Measurements from ENCODE around the gene MFSD1. TPM values are rescaled to one million over a fixed set of nuclear protein-coding genes. Genes with fewer than 3 reads are reported as not detected.

Gene MFSD1
- total and polyA plus RNA-seq, 2 of the 13 experiments (the other 11 are each of a cell fraction or from before 2014, with no cell fraction given): 17.3 to 37.9 TPM

GRCh38 chr3:158769952-158770740, 31.7 kb upstream of the MFSD1 start:
- in situ Hi-C loops (cut with HindIII; ENCODE audit: extremely low pct_ligation_motif_present, low pct_unique_long_range_greater_than_20kb) (no loop called here), intact Hi-C loops (cut with micrococcal nuclease; ENCODE audit: unreplicated experiment) (loop anchor here (5.0 kb wide), 1 partner anchor 43 kb away; no protein-coding TSS in a partner anchor)
- no peak for FAIRE-seq
- WGBS (ENCODE audit: low lambda C conversion rate): 86% methylated on average over 9 of the region's 10 CpGs
- ChIA-PET CTCF (ENCODE audit: low intra/inter-chr PET ratio, low total read pairs) (no interaction called here), POLR2A (no interaction called here)
- Histone ChIP-seq H4K20me1 (ENCODE audit: insufficient read depth, low read length) (no peaks in the 10 kb centered on the region), H3K4me3 (replicated peaks in 1 of 3; ENCODE audit: insufficient read depth in 1 of 3, low read depth in 2 of 3, low read length in 3 of 3) (no peak overlapping the region; a peak in 1 of 6 replicates), H3K36me3 (replicated peaks in 1 of 2; ENCODE audit: control insufficient read depth in 1 of 2, insufficient read depth in 2 of 2, low read length in 2 of 2) (no peaks in the 10 kb centered on the region), H3K27ac (ENCODE audit: extremely low read length, insufficient read depth, low read length) (peak overlapping the region; percentile 49), H3K4me2 (ENCODE audit: low read depth, low read length) (peak overlapping the region; percentile 94), H2AFZ (ENCODE audit: low read length) (no peak overlapping the region), H3K4me1 (ENCODE audit: insufficient read depth, low read length) (peaks cover 51% of the 10 kb centered on the region), H3K79me2 (ENCODE audit: insufficient read depth, low read length) (no peaks in the 10 kb centered on the region), H3K9ac (ENCODE audit: insufficient read depth, low read depth, low read length) (no peak overlapping the region), H3K9me3 (ENCODE audit: low read length) (no peaks in the 10 kb centered on the region), H3K27me3 (ENCODE audit: control insufficient read depth in 1 of 2, insufficient read depth in 2 of 2, low read length in 2 of 2) (no peaks in the 10 kb centered on the region)
- no peak for ATAC-seq
- no peak for DNase-seq (ENCODE audit: low spot score)
- BruUV-seq (replicated peaks): no TSS peak
- TF ChIP-seq STAG1 (CRISPR knock-in tag; IDR thresholded peaks at IDR 0.05) (no peak), SP1 (IDR thresholded peaks at IDR 0.05) (no peak), SP1 (CRISPR knock-in tag; IDR thresholded peaks at IDR 0.05) (no peak), ZNF549 (CRISPR knock-in tag; IDR thresholded peaks at IDR 0.05) (no peak), ATF6 (CRISPR knock-in tag; conservative IDR thresholded peaks at IDR 0.05) (no peak), ETS1 (CRISPR knock-in tag; IDR thresholded peaks at IDR 0.05) (no peak), KAT7 (CRISPR knock-in tag; IDR thresholded peaks at IDR 0.05; ENCODE audit: borderline replicate concordance) (no peak), ZNF720 (CRISPR knock-in tag; IDR thresholded peaks at IDR 0.05) (no peak), ZNF430 (CRISPR knock-in tag; IDR thresholded peaks at IDR 0.05) (no peak), POLR2G (IDR thresholded peaks at IDR 0.05; ENCODE audit: low read depth, low read length) (no peak), GMEB2 (CRISPR knock-in tag; IDR thresholded peaks at IDR 0.05; ENCODE audit: low read depth) (no peak), ZNF276 (CRISPR knock-in tag; IDR thresholded peaks at IDR 0.05; ENCODE audit: low read depth) (no peak), ZBTB37 (CRISPR knock-in tag; IDR thresholded peaks at IDR 0.05) (no peak), MZF1 (CRISPR knock-in tag; IDR thresholded peaks at IDR 0.05; ENCODE audit: borderline replicate concordance) (no peak), MXI1 (IDR thresholded peaks at IDR 0.05; ENCODE audit: borderline replicate concordance, low read depth, low read length) (no peak), TOPORS (CRISPR knock-in tag; IDR thresholded peaks at IDR 0.05) (no peak)

Data from HepG2 (cell line).